Ammon's horn (tissue), 1 donor: ENCODE data around the gene MIA.
"Not testable (repeated sequence)": the region's sequence is repeated elsewhere in the genome, so short reads cannot be mapped to it uniquely, and the experiment has no call there.

Experiments
- DNase-seq: peaks from one replicate; pipeline ENCODE4 v3.0.0-alpha.2; 2016; ENCODE audit warnings: low spot score

Gene MIA

GRCh38 chr19:40774916-40775631 is at the start of gene MIA:
MIA (plus strand) TSS chr19:40775521; CDS start chr19:40775543, 22 bp downstream.
- DNase-seq, result no peak

DNA sequence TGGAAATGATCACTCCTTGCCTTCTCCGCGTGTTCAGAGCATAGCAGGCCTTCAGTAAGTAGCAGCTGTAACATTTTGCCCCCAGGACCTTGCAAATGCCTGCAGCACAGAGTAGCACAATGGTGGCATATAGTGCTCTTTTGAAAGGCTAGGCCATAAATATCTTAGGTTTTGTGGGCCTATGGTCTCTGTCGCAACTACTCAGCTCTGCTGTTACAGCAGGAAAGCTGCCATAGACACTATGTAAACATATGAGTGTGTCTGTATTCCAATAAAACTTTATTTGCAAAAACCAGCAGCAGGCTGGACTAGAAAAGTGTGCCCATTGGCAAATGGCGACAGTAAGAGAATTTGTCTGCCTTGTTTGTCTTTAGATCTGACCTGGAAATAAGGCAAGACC is 49.0 kb upstream of the MIA start:
- no peak for DNase-seq

- not testable (repeated sequence) for DNase-seq
Observed at GRCh38 chr19:40730065-40730464, 45.3 kb upstream of the MIA start.

GRCh38 chr19:40732304-40732703 is 43.0 kb upstream of the MIA start:
- not testable (repeated sequence) for DNase-seq

GRCh38 chr19:40733149-40733548 is 42.2 kb upstream of the MIA start:
- DNase-seq, result no peak

GRCh38 chr19:40735013-40735771 is 40.1 kb upstream of the MIA start:
- DNase-seq, result no peak

DNA sequence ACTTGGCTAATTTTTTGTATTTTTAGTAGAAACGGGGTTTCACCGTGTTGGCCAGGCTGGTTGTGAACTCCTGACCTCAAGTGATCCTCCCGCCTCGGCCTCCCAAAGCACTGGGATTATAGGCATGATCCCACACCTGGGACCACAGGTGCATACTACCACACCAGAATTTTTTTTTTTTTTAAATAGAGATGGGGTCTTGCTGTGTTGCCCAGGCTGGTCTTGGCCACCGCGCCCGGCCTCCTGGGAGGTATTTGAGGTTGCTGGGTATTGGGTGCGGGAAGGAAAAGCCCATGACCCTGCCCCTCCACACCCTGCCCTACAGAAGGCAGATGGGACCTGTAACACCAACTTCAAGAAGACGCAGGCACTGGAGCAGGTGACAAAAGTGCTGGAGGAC is 38.7 kb upstream of the MIA start:
- DNase-seq, result no peak

GRCh38 chr19:40737102-40737644 is 38.1 kb upstream of the MIA start:
- no peak for DNase-seq

- DNase-seq, result no peak
Observed at GRCh38 chr19:40739030-40739839, 36.1 kb upstream of the MIA start.

DNA sequence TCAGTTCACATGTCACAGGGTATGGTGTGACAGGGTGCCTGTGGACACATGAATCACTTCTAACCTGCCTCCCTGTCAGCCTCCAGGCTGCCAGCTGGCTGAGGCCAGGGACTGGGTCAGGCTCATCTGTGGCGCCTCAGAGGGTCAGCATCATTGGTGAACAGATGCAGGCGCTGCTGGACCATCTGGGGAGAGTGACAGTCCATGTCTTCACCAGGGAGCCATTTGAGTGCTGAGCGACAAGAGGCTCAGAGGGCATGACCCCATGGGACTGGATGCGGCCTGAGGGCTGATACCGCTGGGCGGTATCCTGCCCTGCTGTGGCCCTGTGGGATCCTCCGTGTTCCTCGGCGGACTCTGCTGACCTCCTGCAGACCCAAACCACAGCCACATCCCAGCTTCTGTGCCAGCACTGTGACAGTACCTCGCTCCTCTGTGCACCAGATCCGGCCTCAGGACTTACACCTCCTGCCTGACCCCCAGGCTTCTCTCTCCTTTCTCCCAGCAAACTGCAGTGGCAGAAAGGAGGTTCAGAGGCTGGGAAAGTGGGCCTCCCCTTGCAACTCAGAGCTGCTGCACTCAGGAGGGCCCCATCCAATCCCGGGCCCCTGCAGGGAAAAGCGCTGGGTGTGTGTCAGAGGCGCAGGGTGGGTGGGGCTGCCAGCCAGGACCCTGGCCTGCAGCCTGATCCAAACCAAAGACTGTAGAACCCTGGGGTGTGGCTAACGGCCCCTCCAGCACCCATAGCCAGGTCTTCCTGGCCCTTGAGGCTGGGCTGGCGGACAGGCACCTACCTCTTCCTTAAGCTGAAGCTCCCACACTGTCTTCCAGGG is 35.2 kb upstream of the MIA start:
- no peak for DNase-seq

- peak; percentile 87 for DNase-seq
Observed at GRCh38 chr19:40740747-40741146, 34.6 kb upstream of the MIA start.

DNA sequence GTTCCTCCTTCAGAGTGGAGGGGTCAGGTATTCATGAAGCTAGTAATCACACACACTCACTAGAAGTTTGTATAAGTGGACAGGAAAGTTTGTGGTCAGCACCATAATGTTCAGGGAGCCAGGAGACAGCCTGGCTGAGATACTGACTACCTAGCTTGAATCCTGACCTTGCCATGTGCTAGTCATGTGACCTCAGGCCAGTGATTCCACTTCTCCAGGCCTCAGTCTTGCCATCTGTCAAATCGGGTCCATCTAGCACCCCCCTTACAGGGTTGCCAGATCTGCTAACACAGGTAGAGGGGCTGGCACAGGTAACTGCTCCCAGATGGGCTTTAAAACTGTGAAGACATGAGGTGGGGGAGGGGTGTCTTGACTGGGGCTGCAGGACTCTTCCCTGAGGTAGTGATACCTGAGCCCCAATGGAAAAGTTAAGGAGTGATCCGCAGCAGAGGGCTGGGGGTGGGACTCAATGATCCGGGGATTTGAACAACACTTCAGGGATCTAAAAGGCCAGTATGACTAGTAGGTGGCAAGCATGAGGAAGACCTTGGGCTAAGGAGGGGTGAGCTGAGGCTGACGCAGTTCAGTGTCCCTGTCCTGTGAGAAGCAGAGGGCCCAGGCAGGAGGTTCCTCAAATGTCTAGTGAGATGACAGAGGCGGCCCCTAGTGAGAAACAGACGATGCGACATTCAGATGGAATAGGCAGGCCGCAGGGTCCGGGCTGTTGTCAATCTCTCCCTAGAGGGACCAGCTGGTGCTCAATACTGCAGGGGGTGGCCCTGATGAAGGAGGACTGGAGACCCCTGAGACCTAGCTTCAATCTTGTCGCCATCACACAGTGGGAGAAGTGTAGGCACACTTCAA is 33.6 kb upstream of the MIA start:
- DNase-seq, result no peak

DNA sequence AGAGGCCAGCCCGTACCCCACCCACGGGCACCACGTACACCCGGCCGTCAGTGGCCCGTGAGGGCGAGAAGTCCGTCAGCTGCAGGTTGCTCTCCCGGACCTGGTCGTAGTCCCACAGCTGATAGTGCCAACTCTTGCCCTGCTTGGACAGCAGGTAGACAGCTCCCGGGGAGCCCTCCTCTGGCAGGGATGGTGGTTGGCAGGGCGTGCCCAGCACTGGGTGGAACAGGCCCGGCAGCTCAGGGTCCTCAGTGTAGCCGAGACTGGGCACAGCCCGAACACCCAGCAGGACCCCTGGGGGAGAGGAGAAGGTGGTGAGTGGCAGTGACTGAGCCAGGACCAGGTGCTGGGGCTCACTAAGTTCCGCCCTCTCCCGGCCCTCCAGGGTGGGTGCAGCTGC is 32.8 kb upstream of the MIA start:
- DNase-seq, result no peak

DNA sequence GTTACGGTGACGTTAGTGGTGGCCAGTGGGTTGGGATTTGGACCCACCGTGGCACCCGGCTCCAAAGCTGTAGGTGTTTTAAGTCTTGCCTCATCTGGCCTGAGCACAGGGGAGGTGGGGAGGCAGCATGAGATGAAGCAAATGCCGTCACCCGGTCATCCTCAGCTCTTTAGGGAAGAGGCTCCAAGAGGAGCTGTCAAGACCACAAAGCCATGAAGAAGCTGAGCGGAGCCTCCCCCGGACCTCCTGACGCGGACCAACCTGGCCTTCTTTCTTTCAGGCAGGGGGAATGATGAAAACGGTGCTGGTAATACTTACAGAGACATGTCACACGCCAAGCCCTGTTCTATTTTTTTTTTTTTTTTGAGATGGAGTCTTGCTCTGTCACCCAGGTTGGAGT is 32.4 kb upstream of the MIA start:
- DNase-seq, result no peak

DNA sequence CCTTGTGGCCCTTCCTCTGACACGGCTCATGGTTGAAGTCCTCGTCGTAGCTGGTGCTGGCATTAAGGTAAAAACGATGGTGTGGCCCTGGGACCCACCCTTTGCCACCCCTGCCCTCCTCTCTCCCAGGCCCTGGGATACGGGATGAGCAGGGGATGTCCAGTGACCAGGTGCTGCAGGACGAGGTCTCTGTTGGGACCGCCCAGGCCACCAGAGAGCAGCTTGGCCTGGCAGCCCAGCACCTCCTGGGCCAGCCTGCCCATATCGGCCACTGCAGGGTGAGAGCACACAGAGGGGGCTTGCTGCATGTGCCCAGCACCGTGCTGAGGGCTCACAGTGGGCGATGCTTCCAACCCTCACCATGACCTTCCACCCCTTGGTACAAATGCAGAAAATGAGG is 31.4 kb upstream of the MIA start:
- no peak for DNase-seq

DNA sequence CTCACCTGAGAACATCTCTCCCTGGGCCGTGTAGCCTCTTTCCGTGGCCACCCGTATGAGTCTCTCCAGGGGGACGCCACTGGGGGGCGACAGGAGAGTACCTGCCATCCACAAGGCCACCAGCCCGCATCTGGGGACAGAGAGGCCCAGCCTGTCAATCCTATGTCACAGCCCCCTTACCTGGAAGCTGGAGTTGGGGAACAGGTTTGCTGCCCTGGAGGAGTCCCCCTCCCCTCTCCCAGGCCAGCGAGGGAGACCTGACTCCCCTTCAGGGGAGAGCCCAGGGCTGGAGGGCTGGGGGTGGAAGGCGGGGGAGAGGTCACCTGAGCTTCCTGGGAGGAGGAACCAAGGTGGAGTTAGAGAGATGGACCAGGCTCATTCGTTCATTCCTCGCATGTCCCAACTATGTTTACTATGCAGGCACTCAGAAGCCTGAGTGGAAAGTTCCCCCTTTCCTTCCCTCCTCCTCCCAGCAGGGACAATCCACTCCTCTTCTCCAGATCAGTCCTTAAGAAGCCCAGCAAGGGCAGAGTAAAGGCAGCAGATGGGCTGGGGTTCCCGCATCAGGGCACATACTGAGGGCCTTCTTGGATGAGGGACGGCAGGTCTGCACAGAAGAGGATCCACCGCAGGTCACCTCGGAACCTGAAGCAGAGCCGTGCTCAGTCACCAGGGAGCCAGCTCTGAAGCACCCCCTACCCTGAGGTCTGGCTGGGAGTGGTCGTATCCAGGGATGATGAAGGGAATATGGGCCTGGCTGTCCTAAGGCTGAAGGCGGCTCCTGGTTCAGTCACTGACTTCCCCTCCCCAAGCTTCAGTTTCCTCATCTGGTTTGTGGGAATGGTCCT is 30.5 kb upstream of the MIA start:
- DNase-seq, result no peak

DNA sequence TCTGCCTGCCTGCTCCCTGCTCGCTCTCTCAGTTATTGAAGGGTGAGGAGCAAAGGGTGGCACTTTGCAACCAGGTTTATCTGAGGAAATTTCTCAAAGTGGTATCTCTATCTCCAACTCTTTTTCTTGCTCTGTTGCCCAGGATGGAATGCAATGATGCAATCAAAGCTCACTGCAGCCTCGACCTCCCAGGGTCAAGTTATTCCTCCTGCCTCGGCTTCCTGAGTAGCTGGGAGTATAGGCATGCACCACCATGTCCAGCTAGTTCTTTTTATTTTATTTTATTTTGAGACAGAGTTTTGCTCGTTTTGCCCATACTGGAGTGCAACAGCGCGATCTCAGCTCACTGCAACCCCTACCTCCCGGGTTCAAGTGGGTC is 29.9 kb upstream of the MIA start:
- no peak for DNase-seq

DNA sequence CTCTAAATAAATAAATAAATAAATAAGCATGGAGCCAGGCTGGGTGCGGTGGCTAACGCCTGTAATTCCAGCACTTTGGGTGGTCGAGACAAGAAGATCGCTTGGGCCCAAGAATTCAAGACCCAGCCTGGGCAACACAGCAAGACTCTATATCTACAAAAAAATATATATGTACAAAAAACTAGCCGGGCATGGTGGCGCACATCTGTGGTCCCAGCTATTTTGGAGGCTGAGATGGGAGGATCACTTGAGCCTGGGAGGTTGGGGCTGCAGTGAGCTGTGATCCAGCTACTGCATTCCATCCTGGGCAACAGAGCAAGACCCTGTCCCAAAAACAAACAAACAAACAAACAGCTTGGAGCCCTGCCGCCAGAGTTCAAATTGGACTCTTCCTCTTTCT is 27.8 kb upstream of the MIA start:
- no peak for DNase-seq

- DNase-seq, result peak; percentile 100
Observed at GRCh38 chr19:40750058-40750873, 25.1 kb upstream of the MIA start, which contains the start of gene ACTMAP. ACTMAP (minus strand) TSS chr19:40750477; CDS start chr19:40749803, 674 bp downstream.
